ENCODE measurements around the gene FOXP1.

DNA sequence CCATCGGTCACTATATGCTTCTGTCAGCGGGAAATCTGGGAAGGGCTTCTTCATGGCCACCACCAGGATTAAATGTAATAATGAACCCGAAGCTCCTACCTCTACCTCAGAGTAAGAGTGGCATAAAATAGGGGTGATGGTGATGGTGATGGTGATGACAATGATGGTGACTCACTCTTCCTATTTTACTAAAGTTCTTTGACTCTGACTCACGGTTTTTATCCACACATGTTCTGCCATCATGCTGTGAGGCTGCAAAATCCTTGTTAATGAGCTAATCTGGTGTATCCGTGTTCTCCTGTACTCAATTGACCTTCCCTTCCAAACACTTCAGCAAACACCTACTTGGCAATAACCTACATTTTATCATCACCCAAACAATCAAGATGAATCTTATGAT lies 18.3 kb upstream of the FOXP1 start:
- TF ChIP-seq, protein P1, sequence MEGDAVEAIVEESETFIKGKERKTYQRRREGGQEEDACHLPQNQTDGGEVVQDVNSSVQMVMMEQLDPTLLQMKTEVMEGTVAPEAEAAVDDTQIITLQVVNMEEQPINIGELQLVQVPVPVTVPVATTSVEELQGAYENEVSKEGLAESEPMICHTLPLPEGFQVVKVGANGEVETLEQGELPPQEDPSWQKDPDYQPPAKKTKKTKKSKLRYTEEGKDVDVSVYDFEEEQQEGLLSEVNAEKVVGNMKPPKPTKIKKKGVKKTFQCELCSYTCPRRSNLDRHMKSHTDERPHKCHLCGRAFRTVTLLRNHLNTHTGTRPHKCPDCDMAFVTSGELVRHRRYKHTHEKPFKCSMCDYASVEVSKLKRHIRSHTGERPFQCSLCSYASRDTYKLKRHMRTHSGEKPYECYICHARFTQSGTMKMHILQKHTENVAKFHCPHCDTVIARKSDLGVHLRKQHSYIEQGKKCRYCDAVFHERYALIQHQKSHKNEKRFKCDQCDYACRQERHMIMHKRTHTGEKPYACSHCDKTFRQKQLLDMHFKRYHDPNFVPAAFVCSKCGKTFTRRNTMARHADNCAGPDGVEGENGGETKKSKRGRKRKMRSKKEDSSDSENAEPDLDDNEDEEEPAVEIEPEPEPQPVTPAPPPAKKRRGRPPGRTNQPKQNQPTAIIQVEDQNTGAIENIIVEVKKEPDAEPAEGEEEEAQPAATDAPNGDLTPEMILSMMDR (IDR thresholded peaks at IDR 0.05): no peak
- TF ChIP-seq EP300 (IDR thresholded peaks at IDR 0.05): no peak
- no peak for TF ChIP-seq POLR2A (IDR thresholded peaks at IDR 0.05)
